Measurements from ENCODE around the gene BCL2A1.

GRCh38 chr15:79981831-79982455, 10.9 kb upstream of the BCL2A1 start:
- TF ChIP-seq CTCF (optimal IDR thresholded peaks at IDR 0.05 in 1 of 3, IDR thresholded peaks at IDR 0.05 in 1 of 3, conservative IDR thresholded peaks at IDR 0.05 in 1 of 3; ENCODE audit: extremely low read depth in 1 of 3, insufficient read depth in 2 of 3, low read length in 3 of 3) = no peak
- TF ChIP-seq EZH2 (IDR thresholded peaks at IDR 0.05; ENCODE audit: low read length) = no peak
